Measurements from ENCODE around the gene FHIT. TPM values are rescaled to one million over a fixed set of nuclear protein-coding genes. Genes with fewer than 3 reads are reported as not detected.

Gene FHIT
- total RNA-seq, 1 donor from 2014 or later = 11.7 TPM

GRCh38 chr3:61152071-61152470 is 99.2 kb downstream of the FHIT start:
- no peak overlapping the region for H3K27ac Mint-ChIP-seq
- TF ChIP-seq, protein P1, sequence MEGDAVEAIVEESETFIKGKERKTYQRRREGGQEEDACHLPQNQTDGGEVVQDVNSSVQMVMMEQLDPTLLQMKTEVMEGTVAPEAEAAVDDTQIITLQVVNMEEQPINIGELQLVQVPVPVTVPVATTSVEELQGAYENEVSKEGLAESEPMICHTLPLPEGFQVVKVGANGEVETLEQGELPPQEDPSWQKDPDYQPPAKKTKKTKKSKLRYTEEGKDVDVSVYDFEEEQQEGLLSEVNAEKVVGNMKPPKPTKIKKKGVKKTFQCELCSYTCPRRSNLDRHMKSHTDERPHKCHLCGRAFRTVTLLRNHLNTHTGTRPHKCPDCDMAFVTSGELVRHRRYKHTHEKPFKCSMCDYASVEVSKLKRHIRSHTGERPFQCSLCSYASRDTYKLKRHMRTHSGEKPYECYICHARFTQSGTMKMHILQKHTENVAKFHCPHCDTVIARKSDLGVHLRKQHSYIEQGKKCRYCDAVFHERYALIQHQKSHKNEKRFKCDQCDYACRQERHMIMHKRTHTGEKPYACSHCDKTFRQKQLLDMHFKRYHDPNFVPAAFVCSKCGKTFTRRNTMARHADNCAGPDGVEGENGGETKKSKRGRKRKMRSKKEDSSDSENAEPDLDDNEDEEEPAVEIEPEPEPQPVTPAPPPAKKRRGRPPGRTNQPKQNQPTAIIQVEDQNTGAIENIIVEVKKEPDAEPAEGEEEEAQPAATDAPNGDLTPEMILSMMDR (conservative IDR thresholded peaks at IDR 0.05) = no peak
- H3K9me3 Mint-ChIP-seq = no peaks in the 10 kb centered on the region
- no peak for DNase-seq (ENCODE audit: extremely low spot score, unreplicated experiment)
- no peaks in the 10 kb centered on the region for H3K27me3 Mint-ChIP-seq
- peaks cover 7% of the 10 kb centered on the region for H3K4me1 Mint-ChIP-seq (ENCODE audit: unreplicated experiment)
- H3K4me3 Mint-ChIP-seq = no peak overlapping the region
- H3K36me3 Mint-ChIP-seq = no peaks in the 10 kb centered on the region

DNA sequence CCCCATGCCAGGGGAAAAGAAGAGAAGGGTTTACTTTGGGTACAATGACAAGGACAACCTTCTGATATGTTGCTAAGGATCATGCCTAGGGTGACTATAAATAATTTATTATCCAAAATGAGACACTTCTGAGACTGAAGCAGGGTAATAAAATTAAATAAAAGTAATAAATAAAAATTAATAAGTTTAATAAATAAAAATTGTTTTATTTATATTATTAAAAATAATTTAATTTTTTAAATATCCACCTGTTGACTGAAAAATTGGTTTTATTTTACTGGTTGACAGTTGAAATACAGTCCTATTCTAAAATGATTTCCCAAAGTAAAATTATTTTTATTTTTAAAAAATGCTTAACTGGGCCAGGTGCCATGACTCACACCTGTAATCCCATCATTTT is 102.0 kb downstream of the FHIT start:
- H3K36me3 Mint-ChIP-seq = peaks cover under 1% of the 10 kb centered on the region
- no peak overlapping the region for H3K4me3 Mint-ChIP-seq
- no peak for DNase-seq (ENCODE audit: extremely low spot score, unreplicated experiment)
- no peaks in the 10 kb centered on the region for H3K9me3 Mint-ChIP-seq
- no peaks in the 10 kb centered on the region for H3K27me3 Mint-ChIP-seq
- TF ChIP-seq, protein P1 (conservative IDR thresholded peaks at IDR 0.05) = no peak
- no peaks in the 10 kb centered on the region for H3K4me1 Mint-ChIP-seq (ENCODE audit: unreplicated experiment)
- no peak overlapping the region for H3K27ac Mint-ChIP-seq

GRCh38 chr3:61146010-61146890 is 105.0 kb downstream of the FHIT start:
- Mint-ChIP-seq H3K4me3 (no peak overlapping the region), H3K9me3 (peaks cover 3% of the 10 kb centered on the region), H3K27me3 (no peaks in the 10 kb centered on the region), H3K36me3 (peaks cover 3% of the 10 kb centered on the region), H3K4me1 (ENCODE audit: unreplicated experiment) (peaks cover 6% of the 10 kb centered on the region), H3K27ac (no peak overlapping the region)
- DNase-seq (ENCODE audit: extremely low spot score, unreplicated experiment) = no peak
- TF ChIP-seq, protein P1 (conservative IDR thresholded peaks at IDR 0.05) = no peak

DNA sequence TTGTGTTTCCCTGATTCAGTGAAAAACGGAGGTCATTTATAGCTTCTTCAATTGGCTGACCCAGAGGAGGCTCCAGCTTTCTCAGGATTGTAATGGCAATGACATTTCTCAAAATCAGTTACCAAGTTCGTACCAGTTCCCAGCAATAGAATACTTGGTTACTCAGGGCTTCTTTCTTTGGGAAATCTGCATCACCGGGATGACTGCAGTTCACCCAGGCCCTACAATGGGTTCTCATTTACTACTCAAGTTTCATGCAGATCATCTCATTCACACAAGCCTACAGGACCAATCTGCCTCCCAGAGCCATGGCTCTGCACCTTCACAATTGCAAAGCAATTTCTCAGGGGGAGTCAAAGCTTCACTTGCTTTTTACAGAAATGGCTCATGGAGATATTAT is 109.6 kb downstream of the FHIT start:
- no peak overlapping the region for H3K27ac Mint-ChIP-seq
- H3K4me3 Mint-ChIP-seq = peak overlapping the region; percentile 27

DNA sequence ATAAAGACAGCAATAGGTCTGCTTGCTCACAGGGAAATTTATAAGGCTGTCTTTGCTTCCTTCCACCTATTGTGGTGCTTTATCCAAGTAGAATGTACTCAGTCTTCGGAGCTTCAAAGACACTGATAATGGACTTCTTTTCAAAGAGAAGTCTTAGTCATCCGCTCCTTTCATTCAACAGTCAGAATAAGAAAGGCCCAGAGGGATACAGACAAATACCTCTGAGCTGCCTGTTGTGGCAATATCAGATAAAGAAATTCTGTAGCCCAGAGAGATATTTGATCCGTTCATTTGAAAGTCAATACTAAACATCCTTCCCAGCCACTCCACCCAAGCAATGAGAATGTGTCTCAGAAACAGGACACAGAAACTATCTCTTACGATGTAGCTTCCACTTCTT is 110.0 kb downstream of the FHIT start:
- H3K36me3 Mint-ChIP-seq = peaks cover 3% of the 10 kb centered on the region
- H3K4me1 Mint-ChIP-seq (ENCODE audit: unreplicated experiment) = peaks cover 10% of the 10 kb centered on the region
- H3K9me3 Mint-ChIP-seq = peaks cover 5% of the 10 kb centered on the region
- TF ChIP-seq, protein P1 (conservative IDR thresholded peaks at IDR 0.05) = no peak
- H3K27me3 Mint-ChIP-seq = no peaks in the 10 kb centered on the region
- DNase-seq (ENCODE audit: extremely low spot score, unreplicated experiment) = no peak
- no peak overlapping the region for H3K27ac Mint-ChIP-seq
- H3K4me3 Mint-ChIP-seq = peak overlapping the region; percentile 27

More for the DNA sequence above, 109.6 kb downstream of the FHIT start:
- H3K36me3 Mint-ChIP-seq = peaks cover 3% of the 10 kb centered on the region
- H3K27me3 Mint-ChIP-seq = no peaks in the 10 kb centered on the region
- H3K9me3 Mint-ChIP-seq = peaks cover 5% of the 10 kb centered on the region
- H3K4me1 Mint-ChIP-seq (ENCODE audit: unreplicated experiment) = peaks cover 10% of the 10 kb centered on the region
- TF ChIP-seq, protein P1 (conservative IDR thresholded peaks at IDR 0.05) = no peak
- no peak for DNase-seq (ENCODE audit: extremely low spot score, unreplicated experiment)
